ENCODE results near the gene MTHFR. TPM values are rescaled to one million over a fixed set of nuclear protein-coding genes. Genes with fewer than 3 reads are reported as not detected.

The MTHFR gene
- total RNA-seq, 4 donors from 2014 or later = 82.0 to 130 (median 87.3) TPM

DNA sequence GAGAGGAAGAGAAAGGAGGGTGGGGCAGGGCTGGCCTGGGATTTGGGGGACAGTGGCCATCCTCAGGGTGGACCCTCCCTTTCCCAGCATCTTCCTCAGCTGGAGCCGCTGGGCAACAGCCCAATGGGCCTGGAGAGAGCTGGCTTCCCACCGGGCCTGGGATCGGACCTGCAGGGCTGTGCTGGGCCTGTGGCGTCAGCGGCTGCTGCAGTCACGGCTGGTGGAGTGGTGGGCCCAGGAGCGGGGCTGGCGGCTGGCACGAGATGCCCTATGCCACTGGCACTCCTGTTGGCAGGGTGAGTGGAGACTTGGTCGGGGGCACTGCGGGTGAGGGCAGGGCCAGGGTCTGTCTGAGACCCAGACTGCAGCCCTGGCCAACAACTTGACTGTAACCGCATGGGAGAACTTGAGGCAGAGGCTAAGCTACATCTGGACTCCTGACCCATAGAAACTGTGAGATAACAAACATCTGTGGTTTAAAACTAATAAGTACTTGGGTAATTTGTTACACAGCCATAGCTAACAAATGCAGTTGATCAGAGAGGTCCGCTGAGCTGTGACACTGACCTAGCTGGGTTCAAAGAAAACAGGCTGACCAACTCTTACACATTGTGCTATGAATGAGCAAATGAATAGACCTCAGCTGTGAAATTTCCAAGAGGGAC lies 25.9 kb downstream of the MTHFR start:
- Histone ChIP-seq H3K36me3 (no peaks in the 10 kb centered on the region), H3K27ac (no peak overlapping the region), H3K4me3 (no peak overlapping the region), H3K27me3 (no peaks in the 10 kb centered on the region), H3K4me1 (peaks cover 0 to 7% (median 2%) of the 10 kb centered on the region in 4 donors), H3K9me3 (no peaks in the 10 kb centered on the region)
- no peak for TF ChIP-seq POLR2A (IDR thresholded peaks at IDR 0.05)
- TF ChIP-seq, protein P1, sequence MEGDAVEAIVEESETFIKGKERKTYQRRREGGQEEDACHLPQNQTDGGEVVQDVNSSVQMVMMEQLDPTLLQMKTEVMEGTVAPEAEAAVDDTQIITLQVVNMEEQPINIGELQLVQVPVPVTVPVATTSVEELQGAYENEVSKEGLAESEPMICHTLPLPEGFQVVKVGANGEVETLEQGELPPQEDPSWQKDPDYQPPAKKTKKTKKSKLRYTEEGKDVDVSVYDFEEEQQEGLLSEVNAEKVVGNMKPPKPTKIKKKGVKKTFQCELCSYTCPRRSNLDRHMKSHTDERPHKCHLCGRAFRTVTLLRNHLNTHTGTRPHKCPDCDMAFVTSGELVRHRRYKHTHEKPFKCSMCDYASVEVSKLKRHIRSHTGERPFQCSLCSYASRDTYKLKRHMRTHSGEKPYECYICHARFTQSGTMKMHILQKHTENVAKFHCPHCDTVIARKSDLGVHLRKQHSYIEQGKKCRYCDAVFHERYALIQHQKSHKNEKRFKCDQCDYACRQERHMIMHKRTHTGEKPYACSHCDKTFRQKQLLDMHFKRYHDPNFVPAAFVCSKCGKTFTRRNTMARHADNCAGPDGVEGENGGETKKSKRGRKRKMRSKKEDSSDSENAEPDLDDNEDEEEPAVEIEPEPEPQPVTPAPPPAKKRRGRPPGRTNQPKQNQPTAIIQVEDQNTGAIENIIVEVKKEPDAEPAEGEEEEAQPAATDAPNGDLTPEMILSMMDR (IDR thresholded peaks at IDR 0.05) = no peak
- DNase-seq = no peak

- Histone ChIP-seq H3K9me3 (no peaks in the 10 kb centered on the region), H3K4me1 (no peaks in the 10 kb centered on the region), H3K27me3 (no peaks in the 10 kb centered on the region), H3K4me3 (no peak overlapping the region), H3K36me3 (no peaks in the 10 kb centered on the region), H3K27ac (no peak overlapping the region)
- TF ChIP-seq POLR2A (IDR thresholded peaks at IDR 0.05) = no peak
- TF ChIP-seq, protein P1 (IDR thresholded peaks at IDR 0.05) = no peak
- DNase-seq = no peak
Observed at GRCh38 chr1:11778844-11779623, 26.7 kb downstream of the MTHFR start.

DNA sequence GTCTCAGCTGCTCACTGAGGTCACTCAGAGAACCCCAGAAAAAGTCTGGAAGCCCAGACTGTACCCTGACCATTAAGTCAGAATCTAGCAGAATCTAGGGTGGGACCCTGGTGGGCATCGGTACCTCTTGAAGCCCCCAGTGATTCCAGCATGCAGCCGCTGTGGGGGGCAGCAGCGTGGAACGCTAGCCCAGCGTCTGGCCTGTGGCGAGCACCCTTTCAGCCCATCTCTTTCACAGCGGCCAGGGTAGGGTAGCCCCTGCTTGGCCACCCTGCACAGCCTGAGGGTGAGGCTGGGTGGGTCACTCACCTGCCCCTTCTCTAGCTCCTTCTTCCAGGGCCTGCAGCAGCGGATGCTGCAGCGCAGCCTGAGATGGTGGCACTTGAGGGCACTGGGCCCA lies 27.4 kb downstream of the MTHFR start:
- Histone ChIP-seq H3K36me3 (no peaks in the 10 kb centered on the region), H3K27me3 (no peaks in the 10 kb centered on the region), H3K4me3 (no peak overlapping the region), H3K27ac (no peak overlapping the region), H3K9me3 (no peaks in the 10 kb centered on the region), H3K4me1 (no peaks in the 10 kb centered on the region)
- TF ChIP-seq POLR2A (IDR thresholded peaks at IDR 0.05) = no peak
- TF ChIP-seq, protein P1 (IDR thresholded peaks at IDR 0.05) = no peak
- DNase-seq = no peak

GRCh38 chr1:11777658-11778322 lies 28.0 kb downstream of the MTHFR start:
- no peaks in the 10 kb centered on the region for H3K27me3 ChIP-seq
- peak in 2 of 3 donors; percentile 64 to 81 for DNase-seq

DNA sequence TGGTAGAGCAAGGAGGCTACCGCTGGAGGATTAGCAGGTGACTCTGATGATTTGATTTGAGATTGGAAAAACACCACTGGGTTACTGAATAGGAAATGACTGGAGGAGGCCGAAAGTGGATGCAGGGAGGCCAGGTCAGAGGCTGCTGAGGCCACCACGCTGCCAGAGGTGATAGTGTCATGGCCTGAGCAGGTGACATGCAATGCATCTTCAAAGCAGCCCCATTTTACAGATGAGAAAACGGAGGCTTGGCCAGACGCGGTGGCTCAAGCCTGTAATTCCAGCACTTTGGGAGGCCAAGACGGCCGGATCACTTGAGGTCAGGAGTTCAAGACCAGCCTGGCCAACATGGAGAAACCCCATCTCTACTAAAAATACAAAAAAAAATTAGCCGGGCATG lies 31.0 kb downstream of the MTHFR start:
- H3K9me3 ChIP-seq = no peaks in the 10 kb centered on the region
- H3K27ac ChIP-seq = no peak overlapping the region
- no peaks in the 10 kb centered on the region for H3K27me3 ChIP-seq
- DNase-seq = no peak
- no peak for TF ChIP-seq POLR2A (IDR thresholded peaks at IDR 0.05)
- TF ChIP-seq, protein P1 (IDR thresholded peaks at IDR 0.05) = no peak
- H3K36me3 ChIP-seq = no peaks in the 10 kb centered on the region
- no peaks in the 10 kb centered on the region for H3K4me1 ChIP-seq
- no peak overlapping the region for H3K4me3 ChIP-seq

More at GRCh38 chr1:11777658-11778322, 28.0 kb downstream of the MTHFR start:
- no peaks in the 10 kb centered on the region for H3K9me3 ChIP-seq
- no peaks in the 10 kb centered on the region for H3K36me3 ChIP-seq
- H3K4me1 ChIP-seq = no peaks in the 10 kb centered on the region
- peak overlapping the region in 1 of 4 donors; percentile 46 for H3K27ac ChIP-seq
- H3K4me3 ChIP-seq = no peak overlapping the region
- no peak for TF ChIP-seq POLR2A (IDR thresholded peaks at IDR 0.05)
- TF ChIP-seq, protein P1 (IDR thresholded peaks at IDR 0.05) = no peak
